Retinal pigment epithelial cell (primary cell): ENCODE measurements around the gene TBL3.

Experiments
- DNase-seq: peaks from one replicate; pipeline ENCODE4 v3.0.0-alpha.2; 2010; ENCODE audit warnings: low read depth
- H3K4me3 ChIP-seq: 2 replicates; pipeline ENCODE4 v1.5.1; 2011; ENCODE audit warnings: mild to moderate bottlenecking, low read length, control low read depth, moderate library complexity
- CTCF ChIP-seq: conservative IDR thresholded peaks from 2 replicates; pipeline ENCODE4 v1.5.1; 2011; ENCODE audit warnings: low read depth, low read length, control low read depth, inconsistent platforms

Gene TBL3

DNA sequence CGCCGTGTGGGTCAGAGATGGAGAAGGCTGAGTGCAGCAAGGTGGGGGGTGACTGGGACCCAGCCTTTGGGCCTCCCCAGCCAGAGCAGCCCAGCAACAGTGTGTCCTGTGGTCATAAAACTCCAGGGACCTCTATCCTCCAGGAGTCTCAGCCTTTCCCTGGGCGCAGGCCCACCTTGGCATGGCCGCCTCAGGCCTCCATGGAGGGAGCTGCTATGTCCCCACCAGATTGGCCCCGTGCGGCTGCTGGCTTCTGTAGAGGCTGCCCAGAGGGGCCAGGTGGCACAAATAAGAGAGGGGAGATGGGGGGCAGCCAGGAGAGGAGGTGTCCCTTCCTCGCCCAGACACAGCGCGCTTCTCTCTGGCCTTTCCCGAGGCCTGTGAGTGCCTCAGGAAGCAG lies 15.3 kb downstream of the TBL3 start:
- no peak for TF ChIP-seq CTCF
- H3K4me3 ChIP-seq, result no peak overlapping the region
- no peak for DNase-seq

GRCh38 chr16:1989209-1990100 lies 17.6 kb downstream of the TBL3 start, which contains the start of gene SYNGR3:
Gene SYNGR3, plus strand, starts transcription at chr16:1989970. Its CDS starts 133 bp downstream, at chr16:1990103.
- DNase-seq, result no peak
- peak within 1 kb of the TSS; percentile 32 for H3K4me3 ChIP-seq
- TF ChIP-seq CTCF, result no peak

GRCh38 chr16:1990101-1990350 lies 18.2 kb downstream of the TBL3 start:
- no peak for TF ChIP-seq CTCF
- DNase-seq, result no peak
- H3K4me3 ChIP-seq, result peak overlapping the region; percentile 32

DNA sequence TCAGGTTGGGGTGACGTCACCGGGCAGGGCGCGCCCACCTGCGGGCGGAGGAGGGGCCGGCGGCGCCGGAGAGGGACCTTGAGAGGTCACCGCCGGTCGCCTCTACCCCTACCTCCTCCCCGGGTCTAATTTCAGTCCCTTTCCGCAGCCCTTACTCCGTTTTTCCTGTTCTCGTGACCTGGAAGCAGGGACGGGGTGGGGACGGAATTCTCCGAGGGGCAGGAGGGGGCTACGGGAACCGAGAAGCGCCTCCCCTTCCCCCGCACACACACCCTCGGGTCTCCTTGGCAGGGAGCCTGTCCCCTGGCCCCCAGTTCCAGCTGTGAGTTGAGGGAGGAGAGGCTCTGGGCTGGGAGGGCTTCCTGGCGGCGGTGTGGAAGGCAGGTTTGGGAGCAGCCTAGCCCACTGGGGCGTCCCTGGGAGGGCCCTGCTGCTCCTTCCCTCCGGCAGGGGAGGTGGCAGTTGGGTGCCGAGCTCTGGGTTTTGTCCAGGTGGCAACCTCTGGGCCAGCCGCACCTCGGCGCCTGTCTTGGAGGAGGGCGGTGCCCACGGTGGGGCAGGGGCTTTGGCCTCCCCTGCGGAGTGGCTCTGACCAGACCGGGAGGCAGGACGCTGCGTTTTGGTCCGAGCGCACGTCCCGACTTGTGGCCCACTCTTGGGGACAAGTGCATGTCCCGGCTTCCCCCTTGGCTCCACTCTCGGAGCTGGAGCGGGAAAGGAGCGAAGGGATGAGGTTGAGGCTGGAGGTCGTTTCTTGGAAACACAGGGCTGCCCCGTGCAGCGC lies 18.7 kb downstream of the TBL3 start:
- no peak for TF ChIP-seq CTCF
- H3K4me3 ChIP-seq, result peak overlapping the region; percentile 32
- DNase-seq, result no peak

- no peak overlapping the region for H3K4me3 ChIP-seq
- DNase-seq, result no peak
- no peak for TF ChIP-seq CTCF
These were observed 19.3 kb downstream of the TBL3 start for GRCh38 chr16:1991135-1991551.

GRCh38 chr16:1991588-1991947 lies 19.7 kb downstream of the TBL3 start:
- no peak for TF ChIP-seq CTCF
- no peak for DNase-seq
- H3K4me3 ChIP-seq, result no peak overlapping the region
